HG02852 (cell line): Measurements from ENCODE around the gene SHKBP1.
"Not testable (repeated sequence)": the region's sequence is repeated elsewhere in the genome, so short reads cannot be mapped to it uniquely, and the experiment has no call there.

Source experiments
- ATAC-seq: cut with Tn5 transposase; IDR thresholded peaks from one replicate; pipeline ENCODE4 v1.9.1; 2021; ENCODE audit warnings: mild to moderate bottlenecking, moderate library complexity; ENCODE audit not compliant: unreplicated experiment

The SHKBP1 gene

DNA sequence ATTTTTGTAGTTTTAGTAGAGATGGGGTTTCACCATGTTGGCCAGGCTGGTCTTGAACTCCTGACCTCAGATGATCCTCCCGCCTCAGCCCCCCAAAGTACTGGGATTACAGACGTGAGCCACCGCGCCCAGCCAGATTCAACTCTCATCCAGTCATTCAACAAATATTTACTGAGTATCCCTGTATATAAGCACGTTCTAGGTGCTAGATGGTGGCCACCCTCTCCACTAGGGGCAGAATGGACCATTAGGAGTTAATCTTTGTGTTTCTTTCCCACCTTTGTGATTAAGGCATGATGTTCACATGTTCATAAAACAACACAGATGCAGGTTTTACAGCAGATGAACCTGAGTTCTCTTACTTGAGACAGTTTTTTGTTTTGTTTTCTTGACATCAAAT is 7.3 kb downstream of the SHKBP1 start:
- ATAC-seq: no peak

DNA sequence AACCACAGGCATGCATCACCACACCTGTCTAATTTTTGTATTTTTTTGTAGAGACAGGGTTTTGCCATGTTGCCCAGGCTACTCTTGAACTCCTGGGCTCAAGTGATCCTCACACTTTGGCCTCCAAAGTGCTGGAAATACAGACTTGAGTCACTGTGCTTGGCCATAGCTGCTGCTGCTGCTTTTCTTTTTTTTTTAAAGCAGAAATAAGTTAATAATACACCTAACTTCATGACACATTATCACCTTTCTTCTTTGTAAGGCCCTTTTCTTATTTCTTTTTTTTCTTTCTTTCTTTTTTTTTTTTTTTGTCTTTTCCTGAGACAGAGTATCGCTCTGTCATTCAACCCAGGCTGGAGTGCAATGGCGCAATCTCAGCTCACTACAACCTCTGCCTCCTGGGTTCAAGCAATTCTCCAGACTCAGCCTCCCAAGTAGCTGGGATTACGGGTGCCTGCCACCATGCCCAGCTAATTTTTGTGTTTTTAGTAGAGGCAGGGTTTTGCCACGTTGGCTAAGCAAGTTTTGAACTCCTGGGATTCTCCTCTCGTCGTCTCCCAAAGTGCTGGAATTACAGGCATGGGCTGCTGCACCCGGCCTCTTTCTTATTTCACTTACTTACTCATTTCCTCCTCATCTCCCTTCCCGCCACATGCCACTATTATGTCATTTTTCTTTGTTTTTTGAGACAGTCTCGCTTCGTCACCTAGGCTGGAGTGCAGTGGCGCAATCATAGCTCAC is 8.7 kb downstream of the SHKBP1 start:
- no peak for ATAC-seq

DNA sequence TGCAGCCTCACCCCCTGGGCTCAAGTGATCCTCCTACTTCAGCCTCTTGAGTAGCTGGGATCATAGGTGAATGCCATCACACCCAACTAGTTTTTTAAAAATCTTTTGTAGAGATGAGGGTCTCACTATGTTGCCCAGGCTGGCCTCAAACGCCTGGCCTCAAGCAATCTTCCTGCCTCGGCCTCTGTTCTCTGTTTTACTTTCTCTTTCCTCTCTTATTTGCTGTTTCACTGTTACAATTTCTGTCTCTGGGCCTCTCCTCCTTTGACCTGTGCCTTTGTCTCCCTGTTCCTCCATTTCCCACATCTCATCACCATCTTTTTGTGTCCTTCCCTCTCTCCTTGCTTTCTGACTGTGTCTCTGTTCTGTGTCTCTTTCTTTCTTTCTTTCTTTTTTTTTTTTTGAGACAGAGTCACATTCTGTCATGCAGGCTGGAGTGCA is 9.3 kb downstream of the SHKBP1 start:
- no peak for ATAC-seq

- ATAC-seq: no peak
Observed at GRCh38 chr19:40586611-40587010, 9.9 kb downstream of the SHKBP1 start.

- no peak for ATAC-seq
Observed at GRCh38 chr19:40588110-40588854, 11.6 kb downstream of the SHKBP1 start.

GRCh38 chr19:40588926-40589569 is 12.4 kb downstream of the SHKBP1 start:
- ATAC-seq: no peak

- no peak for ATAC-seq
Observed at GRCh38 chr19:40589591-40590429, 13.1 kb downstream of the SHKBP1 start.

DNA sequence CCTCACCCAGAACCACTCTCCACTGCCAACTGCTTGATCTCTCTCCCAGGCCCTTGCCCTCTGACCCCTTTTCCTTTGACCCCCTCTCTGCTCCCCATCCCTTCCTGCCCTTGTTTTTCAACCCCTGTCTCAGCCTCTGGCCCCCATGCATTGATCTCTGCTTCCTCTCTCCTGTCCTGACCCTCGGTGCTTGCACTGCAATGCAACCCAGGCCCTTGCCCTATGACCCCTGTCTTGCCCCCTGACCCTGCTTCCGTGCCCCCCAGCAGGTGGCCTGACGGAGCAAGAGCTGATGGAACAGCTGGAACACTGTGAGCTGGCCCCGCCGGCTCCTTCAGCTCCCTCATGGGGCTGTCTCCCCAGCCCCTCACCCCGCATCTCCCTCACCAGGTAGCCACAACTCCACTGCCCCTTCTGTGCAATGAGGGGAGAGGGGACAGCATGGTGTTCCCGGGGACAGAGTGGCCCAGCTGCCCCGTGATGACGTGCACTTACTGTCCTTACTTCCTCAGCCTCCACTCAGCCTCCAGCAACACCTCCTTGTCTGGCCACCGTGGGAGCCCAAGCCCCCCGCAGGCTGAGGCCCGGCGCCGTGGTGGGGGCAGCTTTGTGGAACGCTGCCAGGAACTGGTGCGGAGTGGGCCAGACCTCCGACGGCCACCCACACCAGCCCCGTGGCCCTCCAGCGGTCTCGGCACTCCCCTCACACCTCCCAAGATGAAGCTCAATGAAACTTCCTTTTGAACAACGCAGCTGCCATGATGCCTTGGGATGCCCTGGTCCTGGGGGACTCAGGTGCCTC is 14.0 kb downstream of the SHKBP1 start:
- no peak for ATAC-seq

DNA sequence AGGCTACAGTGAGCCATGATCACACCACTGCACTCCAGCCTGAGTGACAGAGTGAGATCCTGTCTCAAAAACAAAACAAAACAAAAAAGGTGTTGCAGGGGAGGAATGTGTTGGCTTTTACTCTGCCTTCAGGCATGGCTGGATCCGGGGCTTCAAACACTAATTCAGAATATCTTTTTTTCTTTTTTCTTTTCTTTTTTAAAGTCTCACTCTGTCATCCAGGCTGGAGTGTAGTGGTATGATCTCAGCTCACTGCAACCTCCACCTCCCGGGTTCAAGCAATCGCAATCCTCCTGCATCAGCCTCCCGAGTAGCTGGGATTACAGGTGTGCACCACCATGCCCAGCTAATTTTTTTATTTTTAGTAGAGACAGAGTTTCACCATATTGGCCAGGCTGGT is 15.1 kb downstream of the SHKBP1 start:
- not testable (repeated sequence) for ATAC-seq

- ATAC-seq: no peak
Observed at GRCh38 chr19:40592170-40592569, 15.5 kb downstream of the SHKBP1 start.

DNA sequence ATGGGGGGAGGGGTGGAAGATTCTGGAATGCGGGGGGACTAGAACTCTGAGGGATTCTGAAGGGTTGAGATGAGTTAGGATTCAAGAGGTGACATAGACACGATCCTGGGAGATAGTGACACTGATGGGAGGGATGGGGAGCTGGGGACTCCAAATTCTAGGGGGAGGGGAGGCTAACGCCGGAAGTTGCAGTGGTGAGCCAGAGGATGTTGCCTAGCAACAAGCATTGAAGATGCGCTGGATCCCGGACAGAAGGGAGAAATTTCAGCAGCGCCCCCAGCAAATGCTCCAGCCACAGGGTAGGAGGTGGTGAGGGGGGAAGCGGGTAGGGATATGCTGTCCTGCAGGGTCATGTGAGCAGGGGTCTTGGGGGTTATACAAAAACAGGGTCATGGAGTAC is 17.6 kb downstream of the SHKBP1 start:
- no peak for ATAC-seq

GRCh38 chr19:40594657-40595091 is 18.0 kb downstream of the SHKBP1 start:
- ATAC-seq: no peak

- ATAC-seq: no peak
Observed at GRCh38 chr19:40596608-40597328, 20.1 kb downstream of the SHKBP1 start.

- ATAC-seq: no peak
Observed at GRCh38 chr19:40597329-40597838, 20.7 kb downstream of the SHKBP1 start.

DNA sequence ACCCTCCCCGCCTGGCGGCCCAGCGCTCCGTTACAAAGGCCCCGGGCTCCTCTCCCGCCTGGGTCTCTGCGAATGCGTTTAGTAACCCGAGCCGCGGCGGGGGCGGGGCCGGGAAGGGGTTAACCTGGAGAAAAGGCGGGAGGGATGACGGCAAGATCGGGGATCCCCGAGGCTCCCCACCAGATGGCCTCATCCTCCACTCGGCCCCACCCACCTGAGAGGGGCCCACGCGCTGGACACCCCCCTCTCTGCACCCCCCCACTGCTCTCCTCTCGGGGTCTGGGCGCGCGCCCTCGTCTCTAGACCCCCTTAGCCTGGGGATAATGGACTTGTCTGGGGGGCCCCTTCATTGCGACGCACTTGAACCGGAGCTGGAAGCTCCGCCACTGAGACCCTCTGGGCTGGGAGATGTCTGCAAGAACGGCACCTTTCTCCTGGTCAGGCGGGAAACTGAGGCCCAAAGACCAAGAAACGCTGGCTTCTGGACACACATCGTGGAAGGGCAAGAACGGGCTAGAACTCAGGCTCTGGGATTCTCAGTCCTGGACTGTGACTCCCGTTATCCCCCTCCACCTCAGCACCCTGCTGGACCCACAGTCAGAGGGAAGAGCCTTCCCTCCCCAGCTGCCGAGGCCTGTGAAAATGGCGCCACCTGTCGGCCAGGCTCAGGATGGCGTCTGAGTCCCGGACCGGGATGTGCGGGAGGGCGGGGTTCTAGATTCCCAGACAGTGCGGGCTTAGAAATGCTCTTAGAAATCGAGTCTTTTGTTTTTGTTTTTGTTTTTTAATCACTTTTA is 21.6 kb downstream of the SHKBP1 start:
- ATAC-seq: no peak

GRCh38 chr19:40598918-40599307 is 22.2 kb downstream of the SHKBP1 start:
- ATAC-seq: no peak

DNA sequence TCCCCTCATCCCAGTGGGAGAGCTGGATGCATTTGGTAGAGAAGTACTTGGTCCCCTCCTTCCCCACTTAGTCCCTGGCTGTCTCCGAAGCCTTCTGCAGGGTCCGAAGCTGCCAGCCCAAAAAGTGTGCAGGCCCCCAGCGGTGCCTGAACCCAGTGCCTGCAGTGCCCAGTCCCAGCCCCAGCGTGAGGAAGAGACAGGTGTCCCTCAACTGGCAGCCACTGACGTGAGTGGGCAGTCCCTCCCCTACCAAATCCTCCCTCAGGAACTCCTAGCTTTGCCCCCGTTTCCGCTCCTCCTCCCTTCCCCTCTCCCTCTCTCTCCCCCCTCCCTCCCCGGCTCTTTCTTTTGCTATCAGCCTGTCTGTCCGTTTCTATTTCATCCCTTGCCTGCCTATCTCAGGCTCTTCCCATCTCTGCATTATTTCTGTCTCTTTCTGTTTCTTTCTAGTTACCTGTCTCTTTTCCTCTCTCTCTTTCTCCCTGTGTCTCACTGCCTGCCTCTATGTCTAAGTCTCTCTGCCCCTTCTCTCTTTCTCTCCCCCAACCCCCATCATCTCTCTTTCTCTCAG is 22.7 kb downstream of the SHKBP1 start:
- ATAC-seq: no peak

DNA sequence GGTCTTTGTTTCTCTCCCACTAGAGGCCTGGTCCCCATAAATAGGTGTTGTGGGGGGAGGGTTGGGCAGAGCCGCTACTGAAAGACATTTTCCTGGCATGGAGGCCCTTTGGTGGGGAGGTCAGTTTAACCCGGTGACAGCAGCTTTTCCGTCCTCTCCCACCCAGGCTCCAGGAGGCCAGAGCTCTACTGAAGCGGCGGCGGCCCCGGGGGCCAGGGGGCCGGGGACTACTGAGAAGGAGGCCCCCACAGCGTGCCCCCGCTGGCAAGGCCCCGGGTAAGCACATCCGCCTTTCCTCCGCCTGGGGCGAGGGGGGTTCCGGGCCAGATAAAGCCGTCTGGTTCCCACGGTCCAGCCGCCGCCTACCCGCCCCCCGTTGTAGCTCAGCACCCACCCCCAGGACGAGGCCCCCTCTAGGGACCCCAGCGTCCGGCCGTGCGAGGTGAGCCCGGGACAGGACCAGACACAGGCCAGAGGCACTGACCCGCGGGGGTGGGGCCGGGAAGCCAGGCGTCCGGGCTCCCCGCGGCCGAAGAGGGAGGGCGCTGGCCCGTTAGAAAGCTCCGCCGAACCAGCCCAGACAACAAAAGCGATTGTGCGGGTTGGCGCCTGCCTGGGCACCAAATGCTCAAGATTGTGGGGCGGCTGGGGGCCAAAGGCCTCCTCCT is 23.4 kb downstream of the SHKBP1 start:
- ATAC-seq: no peak
